GM12892 (cell line): Measurements from ENCODE around the gene SLC3A2.

ENCODE experiments used
- POLR2A ChIP-seq: IDR thresholded peaks from 2 replicates; pipeline ENCODE4 v1.6.1; 2011; ENCODE audit warnings: low read depth, low read length, control low read depth
- TAF1 ChIP-seq: IDR thresholded peaks from 2 replicates; pipeline ENCODE4 v1.6.1; 2011; ENCODE audit warnings: low read depth, mild to moderate bottlenecking, control low read depth, low read length, borderline replicate concordance

GRCh38 chr11:62928011-62928410, 47.3 kb downstream of the SLC3A2 start:
- no peak for TF ChIP-seq POLR2A
- no peak for TF ChIP-seq TAF1
